Measurements from ENCODE around the gene ABLIM3. TPM values are rescaled to one million over a fixed set of nuclear protein-coding genes. Genes with fewer than 3 reads are reported as not detected.

Gene ABLIM3
- total and polyA plus RNA-seq, 2 of the 8 experiments (the other 6 are each of a cell fraction or from before 2014, with no cell fraction given) = 0.36 to 0.56 TPM

DNA sequence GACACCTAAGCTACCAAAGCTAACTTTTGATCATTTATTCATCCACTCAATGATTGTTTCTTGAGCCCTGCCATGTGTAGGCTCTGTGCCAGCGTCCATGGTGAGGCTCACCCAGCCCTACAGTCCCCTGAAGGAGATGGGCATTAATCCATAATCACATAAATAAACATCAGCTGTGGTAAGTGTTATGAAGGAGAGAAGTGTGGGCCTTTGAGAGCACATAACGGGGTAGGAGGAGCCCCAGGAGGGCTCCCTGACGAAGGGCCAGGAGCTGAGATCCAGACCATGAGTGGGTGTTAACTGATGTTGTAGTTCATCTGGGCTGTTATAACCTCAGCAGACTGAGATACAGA lies 76.5 kb downstream of the ABLIM3 start:
- Histone ChIP-seq H3K4me3 (ENCODE audit: extremely low read depth in 1 of 4, insufficient read depth in 2 of 4, low read depth in 3 of 4, low read length in 4 of 4) (no peak overlapping the region), H3K56ac (replicated peaks; ENCODE audit: insufficient read length, low read depth, low read length) (no peak overlapping the region), H4K8ac (ENCODE audit: extremely low read depth, insufficient read depth, low read length) (no peak overlapping the region), H3K23me2 (ENCODE audit: low read depth, low read length) (no peaks in the 10 kb centered on the region), H2BK5ac (ENCODE audit: low read depth, low read length) (no peak overlapping the region), H3K79me1 (ENCODE audit: low read depth, low read length) (no peaks in the 10 kb centered on the region), H2BK15ac (ENCODE audit: low read length) (no peak overlapping the region), H3K18ac (ENCODE audit: extremely low read depth, low read length) (no peak overlapping the region), H2AFZ (ENCODE audit: low read length) (no peak overlapping the region), H3K4me2 (ENCODE audit: insufficient read depth in 1 of 2, low read depth in 2 of 2, low read length in 2 of 2) (no peak overlapping the region), H4K5ac (ENCODE audit: insufficient read length, low read depth, low read length) (no peak overlapping the region), H3K9me3 (ENCODE audit: insufficient read depth in 2 of 2, low read depth in 1 of 2, low read length in 1 of 2) (no peaks in the 10 kb centered on the region), H2AK5ac (ENCODE audit: low read depth, low read length) (no peak overlapping the region), H2BK12ac (ENCODE audit: low read depth, low read length) (no peak overlapping the region), H4K91ac (replicated peaks; ENCODE audit: insufficient read length, low read length) (no peak overlapping the region), H3K23ac (ENCODE audit: insufficient read length) (no peak overlapping the region), H3K27me3 (replicated peaks in 1 of 4; ENCODE audit: control insufficient read depth in 3 of 4, extremely low read depth in 1 of 4, insufficient read depth in 3 of 4, low read length in 3 of 4) (no peaks in the 10 kb centered on the region), H3K4me1 (replicated peaks in 1 of 4; ENCODE audit: control insufficient read depth in 3 of 4, insufficient read depth in 4 of 4, low read length in 3 of 4) (no peaks in the 10 kb centered on the region), H3K14ac (ENCODE audit: insufficient read length) (no peak overlapping the region), H3K4ac (replicated peaks; ENCODE audit: insufficient read length, low read depth, low read length) (no peak overlapping the region), H2BK20ac (ENCODE audit: low read length) (no peak overlapping the region), H3K9ac (replicated peaks in 1 of 4; ENCODE audit: extremely low read depth in 1 of 4, low read depth in 3 of 4, low read length in 3 of 4) (no peak overlapping the region), H3K79me2 (ENCODE audit: control insufficient read depth in 1 of 2, insufficient read depth in 2 of 2, low read length in 2 of 2) (no peaks in the 10 kb centered on the region), H3K27ac (ENCODE audit: low read depth, low read length) (no peak overlapping the region), H3K36me3 (ENCODE audit: control insufficient read depth in 2 of 4, insufficient read depth in 4 of 4, low read length in 3 of 4) (no peaks in the 10 kb centered on the region), H4K20me1 (replicated peaks in 1 of 2; ENCODE audit: control insufficient read depth in 1 of 2, insufficient read depth in 2 of 2, low read length in 2 of 2) (no peaks in the 10 kb centered on the region), H2BK120ac (replicated peaks; ENCODE audit: low read depth, low read length) (no peak overlapping the region)
- DNase-seq (ENCODE audit: low read depth in 1 of 2, low spot score in 2 of 2) (no peak), FAIRE-seq (no peak)
- ChIA-PET CTCF (ENCODE audit: partially characterized antibody) (interaction anchor here (0.7 to 9.7 kb wide), 8 partner anchors 11 to 92 kb away, joined by 3 to 70 read pairs (median 4); no protein-coding TSS in a partner anchor), POLR2A (ENCODE audit: partially characterized antibody) (no interaction called here)
- 82% methylated on average over 3 of the region's 3 CpGs; no CpG with 5 or more reads in 1 of the 2 experiments for WGBS, 2 experiments (ENCODE audit: extremely low coverage in 1 of 2, insufficient coverage in 1 of 2, insufficient read length in 1 of 2, insufficient replicate concordance in 2 of 2, low coverage in 1 of 2, low lambda C conversion rate in 2 of 2, missing lambda C conversion rate in 1 of 2)
- no peak for TF ChIP-seq SIN3A (conservative IDR thresholded peaks at IDR 0.05 in 1 of 2, IDR thresholded peaks at IDR 0.05 in 1 of 2; ENCODE audit: low read depth in 1 of 2, low read length in 2 of 2)
- TF ChIP-seq ZNF274 (IDR thresholded peaks at IDR 0.05; ENCODE audit: borderline replicate concordance, extremely low read depth, low read length) = no peak
- TF ChIP-seq CTBP2 (IDR thresholded peaks at IDR 0.05; ENCODE audit: borderline replicate concordance, insufficient read depth, insufficient read length, low read length) = no peak
- TF ChIP-seq POLR2A (IDR thresholded peaks at IDR 0.05; ENCODE audit: control extremely low read depth in 1 of 2, low read depth in 2 of 2, low read length in 2 of 2) = no peak
- TF ChIP-seq PHF8 (conservative IDR thresholded peaks at IDR 0.05; ENCODE audit: low read depth, low read length) = no peak
- no peak for TF ChIP-seq NRF1 (IDR thresholded peaks at IDR 0.05; ENCODE audit: low read depth, low read length)
- TF ChIP-seq SP1 (IDR thresholded peaks at IDR 0.05; ENCODE audit: low read depth, low read length) = no peak
- TF ChIP-seq RNF2 (IDR thresholded peaks at IDR 0.05; ENCODE audit: borderline replicate concordance, low read depth, low read length, missing control alignments, poor library complexity, severe bottlenecking) = no peak
- TF ChIP-seq NANOG (IDR thresholded peaks at IDR 0.05; ENCODE audit: insufficient read depth, low read depth, low read length, poor library complexity, severe bottlenecking) = no peak
